Choroid plexus epithelial cell (primary cell): ENCODE results near the gene AHCTF1.
"Not testable (repeated sequence)": the region's sequence is repeated elsewhere in the genome, so short reads cannot be mapped to it uniquely, and the experiment has no call there.

Experiments
- DNase-seq: peaks from one replicate; pipeline ENCODE4 v3.0.0-alpha.2; 2010; ENCODE audit warnings: low read depth
- H3K4me3 ChIP-seq: 2 replicates; pipeline ENCODE4 v1.5.1; 2011; ENCODE audit warnings: low read depth, mild to moderate bottlenecking, control low read depth, low read length, moderate library complexity
- TF ChIP-seq, protein P1 (sequence below): conservative IDR thresholded peaks from 2 replicates; pipeline ENCODE4 v1.5.1; 2011; ENCODE audit warnings: low read depth, mild to moderate bottlenecking, control low read depth, inconsistent platforms, low read length, moderate library complexity

AHCTF1 gene

GRCh38 chr1:246897302-246897701, 34.4 kb downstream of the AHCTF1 start:
- no peak for DNase-seq
- TF ChIP-seq, protein P1, sequence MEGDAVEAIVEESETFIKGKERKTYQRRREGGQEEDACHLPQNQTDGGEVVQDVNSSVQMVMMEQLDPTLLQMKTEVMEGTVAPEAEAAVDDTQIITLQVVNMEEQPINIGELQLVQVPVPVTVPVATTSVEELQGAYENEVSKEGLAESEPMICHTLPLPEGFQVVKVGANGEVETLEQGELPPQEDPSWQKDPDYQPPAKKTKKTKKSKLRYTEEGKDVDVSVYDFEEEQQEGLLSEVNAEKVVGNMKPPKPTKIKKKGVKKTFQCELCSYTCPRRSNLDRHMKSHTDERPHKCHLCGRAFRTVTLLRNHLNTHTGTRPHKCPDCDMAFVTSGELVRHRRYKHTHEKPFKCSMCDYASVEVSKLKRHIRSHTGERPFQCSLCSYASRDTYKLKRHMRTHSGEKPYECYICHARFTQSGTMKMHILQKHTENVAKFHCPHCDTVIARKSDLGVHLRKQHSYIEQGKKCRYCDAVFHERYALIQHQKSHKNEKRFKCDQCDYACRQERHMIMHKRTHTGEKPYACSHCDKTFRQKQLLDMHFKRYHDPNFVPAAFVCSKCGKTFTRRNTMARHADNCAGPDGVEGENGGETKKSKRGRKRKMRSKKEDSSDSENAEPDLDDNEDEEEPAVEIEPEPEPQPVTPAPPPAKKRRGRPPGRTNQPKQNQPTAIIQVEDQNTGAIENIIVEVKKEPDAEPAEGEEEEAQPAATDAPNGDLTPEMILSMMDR = no peak
- H3K4me3 ChIP-seq = no peak overlapping the region

- no peak for DNase-seq
- no peak overlapping the region for H3K4me3 ChIP-seq
- TF ChIP-seq, protein P1 = no peak
Observed at GRCh38 chr1:246893191-246893939, 38.4 kb downstream of the AHCTF1 start.

DNA sequence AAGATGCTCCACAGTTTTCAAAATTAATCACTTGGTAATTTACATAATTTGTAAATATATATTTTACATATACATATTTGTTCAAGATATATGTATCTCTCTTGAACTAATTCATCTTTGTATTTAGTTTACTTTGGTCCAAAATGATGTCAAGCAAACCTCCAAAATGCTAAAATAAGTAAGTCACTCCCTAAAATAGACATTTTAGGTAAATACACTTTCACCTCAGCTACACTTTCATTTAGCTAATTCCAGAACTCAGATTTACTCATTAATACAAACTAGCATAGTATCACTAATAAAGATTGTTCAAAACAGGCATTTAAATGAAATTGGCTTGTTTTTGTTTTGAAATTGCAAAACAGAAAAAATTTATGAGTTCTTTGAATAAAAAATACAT, 40.6 kb downstream of the AHCTF1 start:
- no peak for DNase-seq
- TF ChIP-seq, protein P1 = no peak
- H3K4me3 ChIP-seq = no peak overlapping the region

GRCh38 chr1:246888522-246888921, 43.2 kb downstream of the AHCTF1 start:
- no peak for DNase-seq
- H3K4me3 ChIP-seq = no peak overlapping the region
- TF ChIP-seq, protein P1 = no peak

DNA sequence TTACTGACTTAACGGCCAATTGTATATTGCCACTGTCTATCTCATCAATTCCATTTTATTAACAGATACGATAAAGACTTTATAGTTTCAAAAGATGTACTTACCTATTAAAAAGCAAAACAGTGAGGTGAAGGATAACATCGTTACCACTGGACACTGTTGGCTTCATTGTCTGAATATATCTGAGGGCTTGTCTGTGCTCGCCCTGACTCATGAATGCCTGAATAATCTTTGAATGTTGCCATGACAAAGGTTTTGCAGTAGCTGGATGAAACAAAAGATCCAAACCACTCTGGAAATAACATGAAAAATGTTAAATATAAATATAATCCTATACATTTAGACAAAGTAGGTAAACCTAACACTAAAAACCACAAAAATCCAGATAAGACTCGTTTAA, 46.4 kb downstream of the AHCTF1 start:
- not testable (repeated sequence) for H3K4me3 ChIP-seq, DNase-seq

DNA sequence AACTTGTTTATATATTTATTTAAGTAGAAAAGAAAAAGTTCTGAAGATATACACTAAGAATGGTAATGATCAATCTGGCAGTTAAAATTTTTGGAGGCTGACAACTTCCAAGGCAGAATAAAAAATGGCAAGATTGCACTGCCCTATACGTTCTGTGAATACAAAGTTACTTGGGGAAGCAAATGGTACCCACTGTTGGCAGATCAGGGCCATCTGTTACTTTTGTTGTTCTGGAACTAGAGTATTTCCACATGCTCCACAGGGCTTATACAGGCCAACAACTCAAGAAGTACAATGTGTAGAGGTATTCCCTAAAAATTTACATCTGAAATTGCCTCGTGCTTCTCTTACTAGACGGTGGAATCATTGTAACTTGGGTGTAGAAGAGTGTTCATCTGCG, 53.2 kb downstream of the AHCTF1 start:
- TF ChIP-seq, protein P1 = no peak
- no peak overlapping the region for H3K4me3 ChIP-seq
- DNase-seq = no peak

DNA sequence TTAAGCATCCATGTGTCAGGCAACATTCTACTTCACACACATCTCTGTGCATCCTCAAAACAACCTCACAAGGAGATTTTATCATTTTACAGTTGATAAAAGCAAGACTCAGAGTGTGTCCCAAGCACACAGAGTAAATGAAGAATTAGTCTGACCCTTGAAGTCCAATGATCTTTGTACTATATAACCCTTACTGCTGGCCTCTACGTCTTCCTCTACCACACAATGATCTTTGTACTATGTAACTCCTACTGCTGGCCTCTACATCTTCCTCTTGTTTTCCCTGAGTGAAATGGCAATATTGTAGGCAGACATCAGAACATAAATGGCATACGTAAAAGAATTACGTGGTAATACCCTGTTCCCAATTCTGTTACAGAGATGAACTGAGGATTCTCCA, 55.3 kb downstream of the AHCTF1 start:
- no peak overlapping the region for H3K4me3 ChIP-seq
- TF ChIP-seq, protein P1 = no peak
- no peak for DNase-seq
